Panc1 (cell line): ENCODE data around the gene OR6V1.

Source experiments
- CTCF ChIP-seq: fragments of 450-650 bp; IDR thresholded peaks from 2 replicates; pipeline ENCODE4 v1.5.1; 2017; ENCODE audit warnings: mild to moderate bottlenecking
- POLR2AphosphoS5 ChIP-seq: IDR thresholded peaks from 2 replicates; pipeline ENCODE4 v1.6.1; 2012; ENCODE audit warnings: mild to moderate bottlenecking, low read depth, low read length, moderate library complexity
- SIN3A ChIP-seq: IDR thresholded peaks from 2 replicates; pipeline ENCODE4 v1.6.1; 2012; ENCODE audit warnings: low read depth, mild to moderate bottlenecking, low read length, moderate library complexity, borderline replicate concordance; ENCODE audit not compliant: insufficient read depth
- TCF7L2 ChIP-seq: IDR thresholded peaks from 2 replicates; pipeline ENCODE4 v1.6.1; 2011; ENCODE audit warnings: mild to moderate bottlenecking, low read depth, low read length, inconsistent platforms

- TF ChIP-seq SIN3A: no peak
- TF ChIP-seq POLR2AphosphoS5: no peak
- no peak for TF ChIP-seq CTCF
- TF ChIP-seq TCF7L2: no peak
These were observed 21.4 kb downstream of the OR6V1 start for GRCh38 chr7:143073556-143073955.
